Vein endothelial cell (primary cell): ENCODE results near the gene ART1. TPM values are rescaled to one million over a fixed set of nuclear protein-coding genes. Genes with fewer than 3 reads are reported as not detected.

Experiments
- small RNA-seq: library from RNA; depleted of rRNA; stranded (forward); fragments of <200 nt; gene quantifications from one replicate; pipeline ENCODE3, GENCODE V24; 2012
- total RNA-seq: library from RNA; depleted of rRNA; stranded (reverse); fragments of >200 nt; gene quantifications from 2 replicates; pipeline ENCODE4 v1.2.3, GENCODE V29; 2012

ART1 gene, protein sequence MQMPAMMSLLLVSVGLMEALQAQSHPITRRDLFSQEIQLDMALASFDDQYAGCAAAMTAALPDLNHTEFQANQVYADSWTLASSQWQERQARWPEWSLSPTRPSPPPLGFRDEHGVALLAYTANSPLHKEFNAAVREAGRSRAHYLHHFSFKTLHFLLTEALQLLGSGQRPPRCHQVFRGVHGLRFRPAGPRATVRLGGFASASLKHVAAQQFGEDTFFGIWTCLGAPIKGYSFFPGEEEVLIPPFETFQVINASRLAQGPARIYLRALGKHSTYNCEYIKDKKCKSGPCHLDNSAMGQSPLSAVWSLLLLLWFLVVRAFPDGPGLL
- not detected in 2 replicates for total RNA-seq

GRCh38 chr11:3644817-3645235 is at the start of gene ART1:
Gene ART1 (plus strand): TSS chr11:3645128. CDS start chr11:3659214, 14,086 bp downstream.

GRCh38 chr11:3641701-3642070 is 3.2 kb upstream of the ART1 start, which contains the start of gene ART5:
Gene ART5 (minus strand): TSS chr11:3641992. CDS start chr11:3641862, 130 bp downstream.

GRCh38 chr11:3671334-3672254 is 26.7 kb downstream of the ART1 start, which contains the start of gene CHRNA10:
Gene CHRNA10 (minus strand): TSS chr11:3671384. CDS start chr11:3671312, 72 bp downstream.

Small RNAs within 50 kb of the gene (small RNA-seq; reads per million reads assigned to genes)
- gene RF00019 = not detected

Other genes starting within 250 kb of the ART1 start
- gene ART5, start 3.1 kb upstream of the ART1 start, total RNA-seq = not detected in 2 replicates
- gene CHRNA10, start 26.3 kb downstream of the ART1 start, total RNA-seq = 2.0 and 2.4 TPM in 2 replicates
- gene NUP98, start 152.4 kb downstream of the ART1 start, total RNA-seq = 145 and 165 TPM in 2 replicates
- gene PGAP2, start 163.4 kb downstream of the ART1 start, total RNA-seq = 11.5 and 11.8 TPM in 2 replicates
- 22.4 and 26.5 TPM in 2 replicates for gene RHOG, start 195.8 kb downstream of the ART1 start, total RNA-seq
- 29.0 and 32.0 TPM in 2 replicates for gene STIM1, start 210.5 kb downstream of the ART1 start, total RNA-seq